Measurements from ENCODE around the gene TMEM269.

DNA sequence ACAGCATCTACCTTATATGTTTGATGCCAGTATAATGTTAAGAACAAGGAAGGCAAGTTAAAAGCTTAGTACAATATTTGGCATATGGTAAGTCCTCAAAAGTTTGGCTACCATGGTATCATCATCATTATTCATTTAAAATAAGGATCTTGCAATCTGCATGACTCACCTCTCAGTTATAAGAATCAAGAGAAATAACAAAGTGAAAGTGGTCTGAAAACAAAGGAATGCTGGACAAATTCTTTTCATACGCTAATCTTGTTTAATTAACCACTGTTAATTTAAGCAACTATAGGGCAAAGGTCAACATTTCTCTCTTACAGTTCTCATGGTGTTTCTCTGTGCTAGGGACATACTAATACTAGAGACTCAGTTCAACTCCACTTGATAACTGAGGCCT is 31.7 kb upstream of the TMEM269 start:
- TF ChIP-seq, protein P1, sequence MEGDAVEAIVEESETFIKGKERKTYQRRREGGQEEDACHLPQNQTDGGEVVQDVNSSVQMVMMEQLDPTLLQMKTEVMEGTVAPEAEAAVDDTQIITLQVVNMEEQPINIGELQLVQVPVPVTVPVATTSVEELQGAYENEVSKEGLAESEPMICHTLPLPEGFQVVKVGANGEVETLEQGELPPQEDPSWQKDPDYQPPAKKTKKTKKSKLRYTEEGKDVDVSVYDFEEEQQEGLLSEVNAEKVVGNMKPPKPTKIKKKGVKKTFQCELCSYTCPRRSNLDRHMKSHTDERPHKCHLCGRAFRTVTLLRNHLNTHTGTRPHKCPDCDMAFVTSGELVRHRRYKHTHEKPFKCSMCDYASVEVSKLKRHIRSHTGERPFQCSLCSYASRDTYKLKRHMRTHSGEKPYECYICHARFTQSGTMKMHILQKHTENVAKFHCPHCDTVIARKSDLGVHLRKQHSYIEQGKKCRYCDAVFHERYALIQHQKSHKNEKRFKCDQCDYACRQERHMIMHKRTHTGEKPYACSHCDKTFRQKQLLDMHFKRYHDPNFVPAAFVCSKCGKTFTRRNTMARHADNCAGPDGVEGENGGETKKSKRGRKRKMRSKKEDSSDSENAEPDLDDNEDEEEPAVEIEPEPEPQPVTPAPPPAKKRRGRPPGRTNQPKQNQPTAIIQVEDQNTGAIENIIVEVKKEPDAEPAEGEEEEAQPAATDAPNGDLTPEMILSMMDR (conservative IDR thresholded peaks at IDR 0.05; ENCODE audit: low read depth, low read length), result no peak
- no peak for TF ChIP-seq EZH2 (IDR thresholded peaks at IDR 0.05; ENCODE audit: borderline replicate concordance, low read depth, low read length, poor library complexity, severe bottlenecking)

Data from A673 (cell line).